Osteoblast (primary cell): ENCODE results near the gene DOC2A. TPM values are rescaled to one million over a fixed set of nuclear protein-coding genes. Genes with fewer than 3 reads are reported as not detected.

ENCODE experiments used
- DNase-seq: peaks from one replicate; pipeline ENCODE4 v3.0.0; 2011; ENCODE audit warnings: low spot score, mixed read lengths; ENCODE audit not compliant: insufficient read length; ENCODE audit errors: missing footprints
- H2AFZ ChIP-seq: 2 replicates; pipeline ENCODE4 v1.6.0; 2011; ENCODE audit warnings: mild to moderate bottlenecking, low read length
- H3K27ac ChIP-seq: 2 replicates; pipeline ENCODE4 v1.5.1; 2011; ENCODE audit warnings: mild to moderate bottlenecking, low read depth, low read length, moderate library complexity
- H3K27me3 ChIP-seq: 2 replicates; pipeline ENCODE4 v1.6.0; 2012; ENCODE audit warnings: mild to moderate bottlenecking, control low read depth, inconsistent platforms, low read length, moderate library complexity; ENCODE audit not compliant: insufficient read depth
- H3K36me3 ChIP-seq: 2 replicates; pipeline ENCODE4 v1.5.1; 2011; ENCODE audit warnings: mild to moderate bottlenecking, low read length, control low read depth, moderate library complexity; ENCODE audit not compliant: insufficient read depth
- H3K4me1 ChIP-seq: 2 replicates; pipeline ENCODE4 v1.5.1; 2011; ENCODE audit warnings: mild to moderate bottlenecking, low read length, control low read depth, moderate library complexity; ENCODE audit not compliant: insufficient read depth
- H3K4me2 ChIP-seq: 2 replicates; pipeline ENCODE4 v1.6.0; 2011; ENCODE audit warnings: mild to moderate bottlenecking, low read length; ENCODE audit not compliant: insufficient read depth
- H3K4me3 ChIP-seq: fragments of 200-600 bp; sonication (generic); 3 replicates; pipeline ENCODE4 v1.5.1; 2012; ENCODE audit warnings: mild to moderate bottlenecking, low read length, inconsistent platforms; ENCODE audit not compliant: insufficient read depth
- H3K79me2 ChIP-seq: 2 replicates; pipeline ENCODE4 v1.6.0; 2012; ENCODE audit warnings: mild to moderate bottlenecking, low read length, control low read depth, inconsistent platforms; ENCODE audit not compliant: insufficient read depth
- H3K9me3 ChIP-seq: 2 replicates; pipeline ENCODE4 v1.5.1; 2011; ENCODE audit warnings: low read depth, low read length, control low read depth
- H4K20me1 ChIP-seq: 2 replicates; pipeline ENCODE4 v1.6.0; 2012; ENCODE audit warnings: mild to moderate bottlenecking, low read length, control low read depth; ENCODE audit not compliant: insufficient read depth
- total RNA-seq: library from RNA; depleted of rRNA; stranded (reverse); fragments of >200 nt; gene quantifications from 2 replicates; pipeline ENCODE4 v1.2.3, GENCODE V29; 2012
- TF ChIP-seq, protein P1 (sequence below): IDR thresholded peaks from 2 replicates; pipeline ENCODE4 v1.5.1; 2011; ENCODE audit warnings: mild to moderate bottlenecking, low read depth, low read length, moderate library complexity; ENCODE audit errors: extremely low read depth

Gene DOC2A
- total RNA-seq, 1 donor = not detected

DNA sequence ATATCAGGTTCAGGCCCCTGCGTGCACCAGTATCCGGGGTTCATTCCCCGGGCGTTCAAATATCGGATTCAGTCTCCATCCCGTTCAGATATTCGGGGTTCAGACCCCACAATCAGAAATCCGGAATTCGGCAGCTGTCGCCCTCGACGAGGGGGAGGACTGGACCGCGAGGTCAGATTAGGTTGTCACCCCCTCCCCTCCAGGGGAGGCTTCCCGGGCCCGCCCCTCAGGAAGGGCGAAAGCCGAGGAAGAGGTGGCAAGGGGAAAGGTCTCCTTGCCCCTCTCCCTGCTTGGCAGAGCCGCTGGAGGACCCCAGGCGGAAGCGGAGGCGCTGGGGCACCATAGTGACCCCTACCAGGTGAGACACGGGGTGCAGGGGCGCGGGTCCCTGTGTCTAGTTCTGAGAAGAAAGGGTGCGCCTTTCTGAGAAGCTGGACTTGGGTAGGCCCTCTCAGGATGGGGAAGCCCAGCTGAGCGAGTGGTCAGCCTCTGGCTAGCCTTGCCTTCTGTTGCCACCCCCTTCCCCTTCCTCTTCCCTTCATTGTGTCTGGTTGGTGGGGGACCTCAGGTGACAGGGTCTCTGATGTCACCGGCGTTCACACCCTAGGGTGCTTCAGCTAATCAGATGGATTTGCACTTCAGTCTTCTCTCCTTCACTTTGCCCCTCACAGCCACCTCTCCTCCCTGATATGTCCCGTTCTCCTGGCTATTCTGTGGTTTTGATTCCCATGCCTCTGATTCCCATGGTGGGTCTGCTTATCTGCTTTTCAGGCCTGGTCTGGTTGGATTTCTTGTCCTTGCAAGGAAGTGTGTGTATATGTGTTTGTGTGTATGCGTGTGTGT is 36.3 kb downstream of the DOC2A start:
- Histone ChIP-seq H3K9me3 (no peaks in the 10 kb centered on the region), H3K36me3 (peaks cover 37% of the 10 kb centered on the region), H3K27me3 (no peaks in the 10 kb centered on the region), H3K79me2 (peaks cover 56% of the 10 kb centered on the region), H3K27ac (peak overlapping the region; percentile 75), H3K4me2 (peak overlapping the region; percentile 91), H3K4me3 (peak overlapping the region; percentile 93), H3K4me1 (peaks cover 28% of the 10 kb centered on the region), H2AFZ (peak overlapping the region; percentile 69), H4K20me1 (peaks cover 49% of the 10 kb centered on the region)
- TF ChIP-seq, protein P1, sequence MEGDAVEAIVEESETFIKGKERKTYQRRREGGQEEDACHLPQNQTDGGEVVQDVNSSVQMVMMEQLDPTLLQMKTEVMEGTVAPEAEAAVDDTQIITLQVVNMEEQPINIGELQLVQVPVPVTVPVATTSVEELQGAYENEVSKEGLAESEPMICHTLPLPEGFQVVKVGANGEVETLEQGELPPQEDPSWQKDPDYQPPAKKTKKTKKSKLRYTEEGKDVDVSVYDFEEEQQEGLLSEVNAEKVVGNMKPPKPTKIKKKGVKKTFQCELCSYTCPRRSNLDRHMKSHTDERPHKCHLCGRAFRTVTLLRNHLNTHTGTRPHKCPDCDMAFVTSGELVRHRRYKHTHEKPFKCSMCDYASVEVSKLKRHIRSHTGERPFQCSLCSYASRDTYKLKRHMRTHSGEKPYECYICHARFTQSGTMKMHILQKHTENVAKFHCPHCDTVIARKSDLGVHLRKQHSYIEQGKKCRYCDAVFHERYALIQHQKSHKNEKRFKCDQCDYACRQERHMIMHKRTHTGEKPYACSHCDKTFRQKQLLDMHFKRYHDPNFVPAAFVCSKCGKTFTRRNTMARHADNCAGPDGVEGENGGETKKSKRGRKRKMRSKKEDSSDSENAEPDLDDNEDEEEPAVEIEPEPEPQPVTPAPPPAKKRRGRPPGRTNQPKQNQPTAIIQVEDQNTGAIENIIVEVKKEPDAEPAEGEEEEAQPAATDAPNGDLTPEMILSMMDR = no peak
- DNase-seq = peak; percentile 84

DNA sequence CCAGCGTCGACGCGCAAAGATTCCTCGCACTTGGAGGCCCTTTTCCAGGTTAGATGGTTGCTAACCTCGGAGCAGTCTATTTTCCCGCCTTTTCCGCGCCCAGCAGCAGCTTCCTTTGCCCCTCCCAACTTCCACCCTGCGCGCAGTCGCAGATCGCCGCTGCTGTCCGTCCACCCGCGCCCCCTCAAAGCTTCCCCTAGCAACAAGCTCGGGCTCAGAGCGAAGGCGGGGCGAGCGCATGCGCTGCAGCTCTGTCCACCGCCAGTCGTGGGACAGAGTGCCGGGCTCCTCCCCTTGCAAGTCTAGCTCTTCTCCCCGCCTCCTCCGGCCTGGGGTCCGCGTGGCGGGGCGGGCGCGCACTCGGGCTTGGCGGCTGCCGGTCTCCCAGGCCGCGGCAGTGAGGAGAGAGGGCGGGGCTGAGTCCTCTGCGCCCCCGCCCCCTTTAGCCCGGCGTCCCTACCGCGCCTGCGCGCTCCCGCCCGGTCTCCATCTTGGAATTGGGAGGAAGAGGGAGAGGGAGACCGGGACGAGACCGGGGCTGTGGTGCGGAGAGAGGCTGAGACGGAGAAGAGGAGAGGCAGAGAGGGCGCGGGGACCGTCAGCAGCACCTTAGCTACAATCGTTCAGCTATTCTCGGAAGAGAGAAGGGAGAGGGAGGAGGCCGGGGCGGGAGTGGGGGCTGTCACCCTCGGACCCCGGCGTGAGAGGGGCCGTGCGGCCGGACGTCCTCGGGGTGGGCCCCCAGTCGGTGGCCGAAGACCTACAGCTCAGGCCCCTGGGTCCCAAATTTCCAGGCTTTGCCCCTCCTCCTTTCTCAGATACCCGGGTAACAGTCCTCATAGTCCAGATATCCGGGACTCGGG is 37.2 kb downstream of the DOC2A start, which contains the start of gene TAOK2:
Gene TAOK2 (plus strand): TSS at position 485 of the 863 bp plus-strand sequence. CDS start 3,905 bp downstream, outside the sequence.
- TF ChIP-seq, protein P1 = no peak
- peak; percentile 100 for DNase-seq
- no peaks in the 10 kb centered on the region for H3K9me3 ChIP-seq
- peaks cover 34% of the 10 kb centered on the region for H3K36me3 ChIP-seq
- H3K4me1 ChIP-seq = peaks cover 28% of the 10 kb centered on the region
- peak within 1 kb of the TSS; percentile 75 for H3K27ac ChIP-seq
- H2AFZ ChIP-seq = peak within 1 kb of the TSS; percentile 69
- H4K20me1 ChIP-seq = peaks cover 43% of the 10 kb centered on the region
- peak within 1 kb of the TSS; percentile 93 for H3K4me3 ChIP-seq
- peaks cover 49% of the 10 kb centered on the region for H3K79me2 ChIP-seq
- H3K4me2 ChIP-seq = peak within 1 kb of the TSS; percentile 91
- H3K27me3 ChIP-seq = no peaks in the 10 kb centered on the region

DNA sequence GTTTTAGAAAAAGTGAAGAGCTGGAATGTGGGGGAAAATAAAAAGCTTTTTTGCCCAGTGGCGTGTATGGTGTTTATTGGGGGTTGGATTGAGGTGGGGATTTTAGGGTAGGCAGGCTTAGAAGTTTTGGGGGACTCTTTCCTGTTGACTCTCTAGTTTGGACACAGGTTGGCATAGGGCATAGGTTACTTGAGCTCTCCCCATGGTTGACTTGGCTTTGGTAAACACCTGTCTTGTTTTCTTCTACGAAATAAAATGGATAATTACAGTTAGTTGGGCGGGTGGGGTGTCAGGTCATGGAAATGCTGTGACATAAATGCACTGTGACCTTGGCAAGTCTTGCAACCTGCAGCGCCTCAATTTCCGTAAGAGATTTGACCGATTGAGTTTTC is 37.8 kb downstream of the DOC2A start:
- no peak for DNase-seq
- H2AFZ ChIP-seq = peak overlapping the region; percentile 58
- H3K27ac ChIP-seq = no peak overlapping the region
- H3K4me2 ChIP-seq = peak overlapping the region; percentile 58
- H3K4me1 ChIP-seq = peaks cover 28% of the 10 kb centered on the region
- H3K27me3 ChIP-seq = no peaks in the 10 kb centered on the region
- peaks cover 36% of the 10 kb centered on the region for H4K20me1 ChIP-seq
- TF ChIP-seq, protein P1 = no peak
- H3K9me3 ChIP-seq = no peaks in the 10 kb centered on the region
- H3K79me2 ChIP-seq = peaks cover 43% of the 10 kb centered on the region
- no peak overlapping the region for H3K4me3 ChIP-seq
- H3K36me3 ChIP-seq = peaks cover 34% of the 10 kb centered on the region

DNA sequence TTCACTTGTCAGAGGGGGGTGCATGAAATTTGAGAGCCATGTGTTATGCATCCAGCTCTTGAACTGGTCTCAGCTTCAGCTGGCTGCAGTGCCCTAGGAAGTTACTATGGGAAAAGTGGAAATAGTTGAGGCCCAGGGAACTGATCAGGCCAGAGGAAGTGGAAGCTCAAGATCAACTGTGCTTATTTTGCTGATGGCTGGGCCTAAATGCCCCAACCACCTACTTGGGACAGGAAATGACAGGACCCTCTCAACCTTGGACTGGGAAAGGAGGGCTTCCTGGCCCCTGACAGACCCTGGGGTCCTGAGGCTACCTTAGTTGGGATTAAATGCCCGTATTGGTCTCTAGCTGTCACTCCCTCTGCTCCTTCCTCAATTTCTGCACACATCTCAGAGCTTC is 38.3 kb downstream of the DOC2A start:
- Histone ChIP-seq H3K36me3 (peaks cover 34% of the 10 kb centered on the region), H3K27ac (no peak overlapping the region), H3K4me1 (peaks cover 28% of the 10 kb centered on the region), H2AFZ (no peak overlapping the region), H3K4me2 (no peak overlapping the region), H3K9me3 (no peaks in the 10 kb centered on the region), H3K79me2 (peaks cover 38% of the 10 kb centered on the region), H4K20me1 (peaks cover 33% of the 10 kb centered on the region), H3K27me3 (no peaks in the 10 kb centered on the region), H3K4me3 (no peak overlapping the region)
- no peak for DNase-seq
- TF ChIP-seq, protein P1 = no peak
